GM11168 (cell line): ENCODE measurements around the gene EHBP1L1.
"Not testable (repeated sequence)": the region's sequence is repeated elsewhere in the genome, so short reads cannot be mapped to it uniquely, and the experiment has no call there.

Source experiments
- in situ Hi-C: fragments of 300-500 bp; cut with MboI; formaldehyde crosslinking; loops from one replicate; pipeline ENCODE4 v1.12.0; 2022; ENCODE audit warnings: low sequenced_read_pairs; ENCODE audit not compliant: unreplicated experiment

The EHBP1L1 gene

GRCh38 chr11:65559951-65560537, 15.8 kb upstream of the EHBP1L1 start:
- in situ Hi-C loops: no loop called here

- in situ Hi-C loops: no loop called here
Measured at GRCh38 chr11:65560555-65561418, 15.1 kb upstream of the EHBP1L1 start.

- in situ Hi-C loops: no loop called here
Measured at GRCh38 chr11:65562020-65562419, 13.8 kb upstream of the EHBP1L1 start.

GRCh38 chr11:65562788-65563187, 13.1 kb upstream of the EHBP1L1 start:
- in situ Hi-C loops: no loop called here

GRCh38 chr11:65563601-65564000, 12.3 kb upstream of the EHBP1L1 start:
- in situ Hi-C loops: no loop called here

- in situ Hi-C loops: not testable (repeated sequence)
Measured at GRCh38 chr11:65564879-65565559, 10.8 kb upstream of the EHBP1L1 start.

- in situ Hi-C loops: no loop called here
Measured at GRCh38 chr11:65565624-65566453, 10.0 kb upstream of the EHBP1L1 start.

GRCh38 chr11:65569164-65569972, 6.5 kb upstream of the EHBP1L1 start:
- in situ Hi-C loops: no loop called here

GRCh38 chr11:65569973-65570918, 5.6 kb upstream of the EHBP1L1 start, which contains the start of gene ZNRD2:
TSS of gene ZNRD2 (plus strand) at chr11:65570477. CDS start at chr11:65570492, 15 bp downstream.
- in situ Hi-C loops: no loop called here

GRCh38 chr11:65571420-65571819, 4.4 kb upstream of the EHBP1L1 start:
- in situ Hi-C loops: no loop called here

- in situ Hi-C loops: no loop called here
Measured at GRCh38 chr11:65571940-65572339, 3.9 kb upstream of the EHBP1L1 start.

- in situ Hi-C loops: no loop called here
Measured at GRCh38 chr11:65572356-65573051, 3.3 kb upstream of the EHBP1L1 start, which contains the start of gene FAM89B. TSS of gene FAM89B (plus strand) at chr11:65572538. CDS start at chr11:65572670, 132 bp downstream.

- in situ Hi-C loops: no loop called here
Measured at GRCh38 chr11:65573391-65574079, 2.3 kb upstream of the EHBP1L1 start.

GRCh38 chr11:65574109-65574810, 1.6 kb upstream of the EHBP1L1 start:
- in situ Hi-C loops: no loop called here

- in situ Hi-C loops: no loop called here
Measured at GRCh38 chr11:65574811-65575567, 864 bp upstream of the EHBP1L1 start.
